SU-DHL-6 (cell line): ENCODE results near the gene PDLIM5.
A peak's percentile ranks its signal among the peaks of the same experiment; 100 is the strongest.

Experiments used
- CTCF ChIP-seq: fragments of 200-600 bp; sonication (generic); IDR thresholded peaks from one replicate; pipeline ENCODE4 v1.5.1; 2017; ENCODE audit warnings: antibody characterized with exemption, mild to moderate bottlenecking, low read length, moderate library complexity; ENCODE audit not compliant: insufficient read depth, poor library complexity, severe bottlenecking
- EZH2phosphoT487 ChIP-seq: fragments of 200-600 bp; sonication (generic), shearing (Covaris generic); conservative IDR thresholded peaks from 2 replicates; pipeline ENCODE4 v1.6.1; 2018; ENCODE audit warnings: mild to moderate bottlenecking, antibody characterized with exemption, low read length, moderate library complexity, mixed read lengths

GRCh38 chr4:94621491-94622080, 169.8 kb downstream of the PDLIM5 start:
- peak; percentile 27 for TF ChIP-seq CTCF
- TF ChIP-seq EZH2phosphoT487: no peak
